Measurements from ENCODE around the gene DAW1.

GRCh38 chr2:227971619-227972230 lies 100.3 kb downstream of the DAW1 start:
- TF ChIP-seq POLR2A (IDR thresholded peaks at IDR 0.05) (no peak), POLR2AphosphoS5 (IDR thresholded peaks at IDR 0.05; ENCODE audit: insufficient read depth in 1 of 2, low read depth in 1 of 2) (no peak)
